ENCODE measurements around the gene COX6B1.
"Not testable (repeated sequence)": the region's sequence is repeated elsewhere in the genome, so short reads cannot be mapped to it uniquely, and the experiment has no call there.

Gene COX6B1

GRCh38 chr19:35669566-35669965 is 21.4 kb downstream of the COX6B1 start:
- DNase-seq: no peak

GRCh38 chr19:35669974-35670373 is 21.9 kb downstream of the COX6B1 start:
- no peak for DNase-seq

GRCh38 chr19:35670686-35671085 is 22.6 kb downstream of the COX6B1 start:
- no peak for DNase-seq

GRCh38 chr19:35671818-35672217 is 23.7 kb downstream of the COX6B1 start:
- no peak for DNase-seq

- no peak for DNase-seq
Observed at GRCh38 chr19:35673121-35673804, 25.1 kb downstream of the COX6B1 start.

GRCh38 chr19:35675589-35676140 is 27.5 kb downstream of the COX6B1 start:
- no peak for DNase-seq

- DNase-seq: no peak
Observed at GRCh38 chr19:35689836-35690235, 41.7 kb downstream of the COX6B1 start.

GRCh38 chr19:35691106-35691505 is 43.0 kb downstream of the COX6B1 start:
- not testable (repeated sequence) for DNase-seq

- no peak for DNase-seq
Observed at GRCh38 chr19:35692010-35692409, 43.9 kb downstream of the COX6B1 start.

- no peak for DNase-seq
Observed at GRCh38 chr19:35693422-35693821, 45.3 kb downstream of the COX6B1 start.

- peak; percentile 35 for DNase-seq
Observed at GRCh38 chr19:35693835-35694599, 45.9 kb downstream of the COX6B1 start.

GRCh38 chr19:35695895-35696422 is 47.8 kb downstream of the COX6B1 start:
- no peak for DNase-seq

- DNase-seq: no peak
Observed at GRCh38 chr19:35696835-35697234, 48.7 kb downstream of the COX6B1 start.

GRCh38 chr19:35702223-35703012 is 54.3 kb downstream of the COX6B1 start:
- DNase-seq: peak; percentile 95

- no peak for DNase-seq
Observed at GRCh38 chr19:35703343-35703742, 55.2 kb downstream of the COX6B1 start.

GRCh38 chr19:35704218-35704617 is 56.1 kb downstream of the COX6B1 start, which contains the start of gene ZBTB32:
Gene ZBTB32, plus strand, starts transcription at chr19:35704558. Its CDS starts 10,069 bp downstream, at chr19:35714627.
- no peak for DNase-seq

All from NCI-H2081 treated with DMSO at 0.1 percent for 48 hours (cell line).